GM23338 (cell line): ENCODE measurements around the gene EDEM1. TPM values are rescaled to one million over a fixed set of nuclear protein-coding genes. Genes with fewer than 3 reads are reported as not detected.
A peak's percentile ranks its signal among the peaks of the same experiment; 100 is the strongest.

Source experiments
- ATAC-seq: fragments of 200-7000 bp; cut with Tn5 transposase; 3 replicates; pipeline ENCODE4 v1.9.1; 2020
- DNase-seq: peaks from one replicate; pipeline ENCODE4 v3.0.0-alpha.2; 2015; ENCODE audit warnings: low spot score
- H2AFZ ChIP-seq: fragments of 200-600 bp; sonication (generic); 2 replicates; pipeline ENCODE4 v1.8.0; 2016; ENCODE audit warnings: antibody characterized with exemption, mild to moderate bottlenecking, moderate library complexity
- H3F3A ChIP-seq: fragments of 200-600 bp; sonication (generic); replicated peaks from 2 replicates; pipeline ENCODE4 v1.8.0; 2017; ENCODE audit warnings: antibody characterized with exemption, mixed run types, low read depth
- H3K27ac ChIP-seq: fragments of 200-600 bp; sonication (generic); 2 replicates; pipeline ENCODE4 v1.6.1; 2016; ENCODE audit warnings: low read depth
- H3K27me3 ChIP-seq: fragments of 200-600 bp; sonication (generic); 2 replicates; pipeline ENCODE4 v1.8.0; 2016; ENCODE audit warnings: mild to moderate bottlenecking, mixed run types, moderate library complexity; ENCODE audit not compliant: insufficient read depth
- H3K36me3 ChIP-seq: fragments of 200-600 bp; sonication (generic); 2 replicates; pipeline ENCODE4 v1.8.0; 2016; ENCODE audit warnings: mild to moderate bottlenecking; ENCODE audit not compliant: insufficient read depth
- H3K4me1 ChIP-seq: fragments of 200-600 bp; sonication (generic); 2 replicates; pipeline ENCODE4 v1.8.0; 2016; ENCODE audit warnings: mild to moderate bottlenecking, moderate library complexity; ENCODE audit not compliant: insufficient read depth
- H3K4me2 ChIP-seq: fragments of 200-600 bp; sonication (generic); 2 replicates; pipeline ENCODE4 v1.7.1; 2017; ENCODE audit warnings: mixed run types
- H3K4me3 ChIP-seq: fragments of 200-600 bp; sonication (generic); 2 replicates; pipeline ENCODE4 v1.6.1; 2016; ENCODE audit warnings: mixed run types
- H3K79me2 ChIP-seq: fragments of 200-600 bp; sonication (generic); replicated peaks from 2 replicates; pipeline ENCODE4 v1.8.0; 2017; ENCODE audit warnings: mild to moderate bottlenecking; ENCODE audit not compliant: insufficient read depth
- H3K9me2 ChIP-seq: fragments of 200-600 bp; sonication (generic); 2 replicates; pipeline ENCODE4 v1.8.0; 2017; ENCODE audit not compliant: insufficient read depth
- H4K20me1 ChIP-seq: fragments of 200-600 bp; sonication (generic); replicated peaks from 2 replicates; pipeline ENCODE4 v1.8.0; 2017; ENCODE audit warnings: mild to moderate bottlenecking; ENCODE audit not compliant: insufficient read depth
- H3K27ac Mint-ChIP-seq: 2 replicates; pipeline ENCODE4 v1.8.0; 2020; ENCODE audit warnings: inconsistent platforms, mild to moderate bottlenecking, moderate library complexity, mixed read lengths
- H3K27me3 Mint-ChIP-seq: 3 replicates; pipeline ENCODE4 v1.8.0; 2022; ENCODE audit warnings: low read depth, mild to moderate bottlenecking, moderate library complexity, mixed read lengths, inconsistent platforms; ENCODE audit not compliant: insufficient read depth, poor library complexity
- H3K36me3 Mint-ChIP-seq: 3 replicates; pipeline ENCODE4 v1.8.0; 2021; ENCODE audit warnings: low read depth, mild to moderate bottlenecking, inconsistent platforms, moderate library complexity, mixed read lengths
- H3K4me1 Mint-ChIP-seq: 3 replicates; pipeline ENCODE4 v1.8.0; 2020; ENCODE audit warnings: mild to moderate bottlenecking, inconsistent platforms, mixed read lengths
- H3K4me3 Mint-ChIP-seq: 3 replicates; pipeline ENCODE4 v1.8.0; 2021; ENCODE audit warnings: moderate library complexity, mild to moderate bottlenecking, inconsistent platforms, mixed read lengths
- H3K9me3 Mint-ChIP-seq: 3 replicates; pipeline ENCODE4 v1.8.0; 2020; ENCODE audit warnings: moderate library complexity, mild to moderate bottlenecking, inconsistent platforms, mixed read lengths
- CREB1 ChIP-seq: fragments of 250-450 bp; sonication (Bioruptor Pico); IDR thresholded peaks from 2 replicates; pipeline ENCODE4 v1.5.0; 2020; ENCODE audit warnings: low read depth, mild to moderate bottlenecking, moderate library complexity
- CTCF ChIP-seq, 2 experiments: fragments of 200-600 bp in 1 of 2; sonication (generic) in 1 of 2; conservative IDR thresholded peaks; 2 replicates each; pipeline versions ENCODE4 v1.5.1 to v1.6.1; 2016 to 2017; ENCODE audit warnings: antibody characterized with exemption in 2 of 2, low read depth in 2 of 2, mild to moderate bottlenecking in 2 of 2, moderate library complexity in 1 of 2
- ETS1 ChIP-seq: IDR thresholded peaks from 2 replicates; pipeline ENCODE4 v1.6.1; 2016; ENCODE audit warnings: antibody characterized with exemption
- EZH2 ChIP-seq: fragments of 200-600 bp; sonication (generic); IDR thresholded peaks from one replicate; pipeline ENCODE4 v1.8.0; 2017; ENCODE audit warnings: antibody characterized with exemption, mild to moderate bottlenecking, low read depth; ENCODE audit not compliant: unreplicated experiment
- EZH2phosphoT487 ChIP-seq: fragments of 200-600 bp; sonication (generic); IDR thresholded peaks from one replicate; pipeline ENCODE4 v1.8.1; 2018; ENCODE audit warnings: antibody characterized with exemption; ENCODE audit not compliant: unreplicated experiment
- JUNB ChIP-seq: IDR thresholded peaks from one replicate; pipeline ENCODE4 v1.6.1; 2016; ENCODE audit warnings: antibody characterized with exemption; ENCODE audit not compliant: unreplicated experiment
- POLR2AphosphoS5 ChIP-seq: IDR thresholded peaks from 2 replicates; pipeline ENCODE4 v1.6.1; 2016; ENCODE audit warnings: antibody characterized with exemption, low read depth
- STAT1 ChIP-seq: IDR thresholded peaks from one replicate; pipeline ENCODE4 v1.6.1; 2016; ENCODE audit warnings: antibody characterized with exemption; ENCODE audit not compliant: unreplicated experiment
- ZNF331 ChIP-seq: fragments of 250-450 bp; sonication (Bioruptor Pico); IDR thresholded peaks from 2 replicates; pipeline ENCODE4 v1.5.0; 2020; ENCODE audit warnings: low read depth, mild to moderate bottlenecking, moderate library complexity
- polyA plus RNA-seq: library from polyadenylated mRNA; unstranded; fragments of >200 nt; fragmentation: Nextera tagmentation; extraction: Ambion mirVana; gene quantifications from 2 replicates; pipeline ENCODE4 v1.2.1, GENCODE V29; 2016
- total RNA-seq: library from RNA; depleted of rRNA; stranded (reverse); fragments of >200 nt; shearing (Covaris generic); gene quantifications from 2 replicates; pipeline ENCODE4 v1.2.3, GENCODE V29; 2014
- TF ChIP-seq, protein P1 (sequence below): fragments of 250-450 bp; sonication (Bioruptor Pico); IDR thresholded peaks from 2 replicates; pipeline ENCODE4 v1.5.0; 2020; ENCODE audit warnings: mild to moderate bottlenecking, moderate library complexity
- TF ChIP-seq, protein P2 (sequence below): IDR thresholded peaks from one replicate; pipeline ENCODE4 v1.6.1; 2018; ENCODE audit warnings: antibody characterized with exemption; ENCODE audit not compliant: unreplicated experiment

EDEM1 gene
- total and polyA plus RNA-seq, 2 experiments from 2014 or later = 2.2 to 36.7 TPM

- Mint-ChIP-seq H3K27ac (peak overlapping the region; percentile 24; the same call in 1 of the 2 replicates), H3K27me3 (no peaks in the 10 kb centered on the region), H3K4me3 (no peak overlapping the region), H3K4me1 (peaks cover 59% of the 10 kb centered on the region), H3K36me3 (peaks cover 46% of the 10 kb centered on the region), H3K9me3 (no peaks in the 10 kb centered on the region)
- Histone ChIP-seq H3K4me1 (peaks cover 31% of the 10 kb centered on the region), H3K27ac (no peak overlapping the region), H3K9me2 (no peaks in the 10 kb centered on the region), H3K36me3 (0 out of 2 replicates have a peak, but pooled peaks cover 3% of the 10 kb centered on the region), H3K4me2 (no peak overlapping the region), H3K4me3 (no peak overlapping the region), H3K27me3 (no peaks in the 10 kb centered on the region), H2AFZ (no peak overlapping the region), H4K20me1 (no peaks in the 10 kb centered on the region), H3K79me2 (peaks cover 47% of the 10 kb centered on the region), H3F3A (no peaks in the 10 kb centered on the region)
- no peak for DNase-seq
- TF ChIP-seq ZNF331 (CRISPR knock-in tag) = no peak
- no peak for TF ChIP-seq CREB1
- no peak for TF ChIP-seq JUNB
- TF ChIP-seq CTCF (conservative IDR thresholded peaks at IDR 0.05; ENCODE audit: low read depth in 2 of 2) = no peak
- no peak for TF ChIP-seq ETS1
- no peak for TF ChIP-seq STAT1
- TF ChIP-seq, protein P1, sequence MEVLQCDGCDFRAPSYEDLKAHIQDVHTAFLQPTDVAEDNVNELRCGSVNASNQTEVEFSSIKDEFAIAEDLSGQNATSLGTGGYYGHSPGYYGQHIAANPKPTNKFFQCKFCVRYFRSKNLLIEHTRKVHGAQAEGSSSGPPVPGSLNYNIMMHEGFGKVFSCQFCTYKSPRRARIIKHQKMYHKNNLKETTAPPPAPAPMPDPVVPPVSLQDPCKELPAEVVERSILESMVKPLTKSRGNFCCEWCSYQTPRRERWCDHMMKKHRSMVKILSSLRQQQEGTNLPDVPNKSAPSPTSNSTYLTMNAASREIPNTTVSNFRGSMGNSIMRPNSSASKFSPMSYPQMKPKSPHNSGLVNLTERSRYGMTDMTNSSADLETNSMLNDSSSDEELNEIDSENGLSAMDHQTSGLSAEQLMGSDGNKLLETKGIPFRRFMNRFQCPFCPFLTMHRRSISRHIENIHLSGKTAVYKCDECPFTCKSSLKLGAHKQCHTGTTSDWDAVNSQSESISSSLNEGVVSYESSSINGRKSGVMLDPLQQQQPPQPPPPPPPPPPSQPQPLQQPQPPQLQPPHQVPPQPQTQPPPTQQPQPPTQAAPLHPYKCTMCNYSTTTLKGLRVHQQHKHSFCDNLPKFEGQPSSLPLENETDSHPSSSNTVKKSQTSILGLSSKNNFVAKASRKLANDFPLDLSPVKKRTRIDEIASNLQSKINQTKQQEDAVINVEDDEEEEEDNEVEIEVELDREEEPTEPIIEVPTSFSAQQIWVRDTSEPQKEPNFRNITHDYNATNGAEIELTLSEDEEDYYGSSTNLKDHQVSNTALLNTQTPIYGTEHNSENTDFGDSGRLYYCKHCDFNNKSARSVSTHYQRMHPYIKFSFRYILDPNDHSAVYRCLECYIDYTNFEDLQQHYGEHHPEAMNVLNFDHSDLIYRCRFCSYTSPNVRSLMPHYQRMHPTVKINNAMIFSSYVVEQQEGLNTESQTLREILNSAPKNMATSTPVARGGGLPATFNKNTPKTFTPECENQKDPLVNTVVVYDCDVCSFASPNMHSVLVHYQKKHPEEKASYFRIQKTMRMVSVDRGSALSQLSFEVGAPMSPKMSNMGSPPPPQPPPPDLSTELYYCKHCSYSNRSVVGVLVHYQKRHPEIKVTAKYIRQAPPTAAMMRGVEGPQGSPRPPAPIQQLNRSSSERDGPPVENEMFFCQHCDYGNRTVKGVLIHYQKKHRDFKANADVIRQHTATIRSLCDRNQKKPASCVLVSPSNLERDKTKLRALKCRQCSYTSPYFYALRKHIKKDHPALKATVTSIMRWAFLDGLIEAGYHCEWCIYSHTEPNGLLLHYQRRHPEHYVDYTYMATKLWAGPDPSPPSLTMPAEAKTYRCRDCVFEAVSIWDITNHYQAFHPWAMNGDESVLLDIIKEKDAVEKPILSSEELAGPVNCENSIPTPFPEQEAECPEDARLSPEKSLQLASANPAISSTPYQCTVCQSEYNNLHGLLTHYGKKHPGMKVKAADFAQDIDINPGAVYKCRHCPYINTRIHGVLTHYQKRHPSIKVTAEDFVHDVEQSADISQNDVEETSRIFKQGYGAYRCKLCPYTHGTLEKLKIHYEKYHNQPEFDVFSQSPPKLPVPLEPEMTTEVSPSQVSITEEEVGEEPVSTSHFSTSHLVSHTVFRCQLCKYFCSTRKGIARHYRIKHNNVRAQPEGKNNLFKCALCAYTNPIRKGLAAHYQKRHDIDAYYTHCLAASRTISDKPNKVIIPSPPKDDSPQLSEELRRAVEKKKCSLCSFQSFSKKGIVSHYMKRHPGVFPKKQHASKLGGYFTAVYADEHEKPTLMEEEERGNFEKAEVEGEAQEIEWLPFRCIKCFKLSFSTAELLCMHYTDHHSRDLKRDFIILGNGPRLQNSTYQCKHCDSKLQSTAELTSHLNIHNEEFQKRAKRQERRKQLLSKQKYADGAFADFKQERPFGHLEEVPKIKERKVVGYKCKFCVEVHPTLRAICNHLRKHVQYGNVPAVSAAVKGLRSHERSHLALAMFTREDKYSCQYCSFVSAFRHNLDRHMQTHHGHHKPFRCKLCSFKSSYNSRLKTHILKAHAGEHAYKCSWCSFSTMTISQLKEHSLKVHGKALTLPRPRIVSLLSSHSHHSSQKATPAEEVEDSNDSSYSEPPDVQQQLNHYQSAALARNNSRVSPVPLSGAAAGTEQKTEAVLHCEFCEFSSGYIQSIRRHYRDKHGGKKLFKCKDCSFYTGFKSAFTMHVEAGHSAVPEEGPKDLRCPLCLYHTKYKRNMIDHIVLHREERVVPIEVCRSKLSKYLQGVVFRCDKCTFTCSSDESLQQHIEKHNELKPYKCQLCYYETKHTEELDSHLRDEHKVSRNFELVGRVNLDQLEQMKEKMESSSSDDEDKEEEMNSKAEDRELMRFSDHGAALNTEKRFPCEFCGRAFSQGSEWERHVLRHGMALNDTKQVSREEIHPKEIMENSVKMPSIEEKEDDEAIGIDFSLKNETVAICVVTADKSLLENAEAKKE (CRISPR knock-in tag) = no peak
- TF ChIP-seq EZH2 = no peak
- TF ChIP-seq, protein P2, sequence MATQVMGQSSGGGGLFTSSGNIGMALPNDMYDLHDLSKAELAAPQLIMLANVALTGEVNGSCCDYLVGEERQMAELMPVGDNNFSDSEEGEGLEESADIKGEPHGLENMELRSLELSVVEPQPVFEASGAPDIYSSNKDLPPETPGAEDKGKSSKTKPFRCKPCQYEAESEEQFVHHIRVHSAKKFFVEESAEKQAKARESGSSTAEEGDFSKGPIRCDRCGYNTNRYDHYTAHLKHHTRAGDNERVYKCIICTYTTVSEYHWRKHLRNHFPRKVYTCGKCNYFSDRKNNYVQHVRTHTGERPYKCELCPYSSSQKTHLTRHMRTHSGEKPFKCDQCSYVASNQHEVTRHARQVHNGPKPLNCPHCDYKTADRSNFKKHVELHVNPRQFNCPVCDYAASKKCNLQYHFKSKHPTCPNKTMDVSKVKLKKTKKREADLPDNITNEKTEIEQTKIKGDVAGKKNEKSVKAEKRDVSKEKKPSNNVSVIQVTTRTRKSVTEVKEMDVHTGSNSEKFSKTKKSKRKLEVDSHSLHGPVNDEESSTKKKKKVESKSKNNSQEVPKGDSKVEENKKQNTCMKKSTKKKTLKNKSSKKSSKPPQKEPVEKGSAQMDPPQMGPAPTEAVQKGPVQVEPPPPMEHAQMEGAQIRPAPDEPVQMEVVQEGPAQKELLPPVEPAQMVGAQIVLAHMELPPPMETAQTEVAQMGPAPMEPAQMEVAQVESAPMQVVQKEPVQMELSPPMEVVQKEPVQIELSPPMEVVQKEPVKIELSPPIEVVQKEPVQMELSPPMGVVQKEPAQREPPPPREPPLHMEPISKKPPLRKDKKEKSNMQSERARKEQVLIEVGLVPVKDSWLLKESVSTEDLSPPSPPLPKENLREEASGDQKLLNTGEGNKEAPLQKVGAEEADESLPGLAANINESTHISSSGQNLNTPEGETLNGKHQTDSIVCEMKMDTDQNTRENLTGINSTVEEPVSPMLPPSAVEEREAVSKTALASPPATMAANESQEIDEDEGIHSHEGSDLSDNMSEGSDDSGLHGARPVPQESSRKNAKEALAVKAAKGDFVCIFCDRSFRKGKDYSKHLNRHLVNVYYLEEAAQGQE = no peak
- no peak for TF ChIP-seq EZH2phosphoT487
- no peak for TF ChIP-seq POLR2AphosphoS5
- no peak for ATAC-seq
Observed at GRCh38 chr3:5194801-5195509, 7.4 kb downstream of the EDEM1 start.
